RPMI8226 (cell line): ENCODE results near the gene OTOP3.
"Not testable (repeated sequence)": the region's sequence is repeated elsewhere in the genome, so short reads cannot be mapped to it uniquely, and the experiment has no call there.

ENCODE experiments used
- DNase-seq: peaks from one replicate; pipeline ENCODE4 v3.0.0-alpha.2; 2015

Gene OTOP3, protein sequence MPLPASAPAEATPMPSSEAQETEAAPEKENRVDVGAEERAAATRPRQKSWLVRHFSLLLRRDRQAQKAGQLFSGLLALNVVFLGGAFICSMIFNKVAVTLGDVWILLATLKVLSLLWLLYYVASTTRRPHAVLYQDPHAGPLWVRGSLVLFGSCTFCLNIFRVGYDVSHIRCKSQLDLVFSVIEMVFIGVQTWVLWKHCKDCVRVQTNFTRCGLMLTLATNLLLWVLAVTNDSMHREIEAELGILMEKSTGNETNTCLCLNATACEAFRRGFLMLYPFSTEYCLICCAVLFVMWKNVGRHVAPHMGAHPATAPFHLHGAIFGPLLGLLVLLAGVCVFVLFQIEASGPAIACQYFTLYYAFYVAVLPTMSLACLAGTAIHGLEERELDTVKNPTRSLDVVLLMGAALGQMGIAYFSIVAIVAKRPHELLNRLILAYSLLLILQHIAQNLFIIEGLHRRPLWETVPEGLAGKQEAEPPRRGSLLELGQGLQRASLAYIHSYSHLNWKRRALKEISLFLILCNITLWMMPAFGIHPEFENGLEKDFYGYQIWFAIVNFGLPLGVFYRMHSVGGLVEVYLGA

DNA sequence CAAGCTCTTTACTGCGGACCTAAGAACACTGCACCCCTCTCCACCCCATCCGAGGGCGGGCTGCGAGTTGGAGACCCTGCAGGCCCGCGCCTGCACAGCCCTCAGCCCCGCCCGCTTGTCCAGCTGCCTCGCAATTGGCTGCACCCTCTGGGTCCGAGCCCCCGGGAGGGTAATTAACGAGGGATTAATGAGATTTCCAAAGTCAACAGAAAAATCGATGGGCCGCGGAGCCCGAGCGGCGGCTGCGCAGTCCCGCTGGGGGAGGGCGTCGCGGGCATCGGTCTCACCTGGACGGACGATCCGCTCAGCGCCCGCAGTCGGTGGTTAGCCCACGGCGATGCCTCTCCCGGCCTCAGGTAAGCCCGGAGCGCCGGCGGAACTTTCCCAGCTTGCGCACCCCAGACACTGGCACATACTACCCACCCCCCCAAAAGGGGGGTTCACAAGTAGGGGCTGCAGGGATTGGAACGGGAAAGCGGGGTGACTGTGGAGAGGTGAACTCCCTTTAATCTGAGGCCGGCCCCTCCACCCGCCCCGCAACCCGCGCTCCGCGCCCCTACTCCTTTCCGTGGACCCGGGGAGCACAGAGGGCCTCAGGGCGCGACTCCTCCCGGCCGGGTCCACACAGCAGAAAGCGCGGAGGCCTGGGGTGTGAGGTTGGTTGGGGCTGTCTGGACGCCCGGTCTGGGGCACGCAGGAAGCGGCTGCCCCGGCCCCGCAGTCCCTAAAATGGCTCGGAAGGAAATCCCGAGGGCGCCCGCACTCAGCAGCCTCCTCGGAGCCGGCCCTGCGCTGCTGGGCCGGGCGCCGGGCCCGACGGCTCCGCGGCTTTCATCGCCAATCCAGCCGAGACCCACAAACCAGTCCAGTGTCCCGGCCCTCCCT, at the start of gene OTOP3:
TSS of gene OTOP3 (plus strand) at position 314 of the 885 bp plus-strand sequence. CDS start at position 338, 24 bp downstream.
- no peak for DNase-seq

DNA sequence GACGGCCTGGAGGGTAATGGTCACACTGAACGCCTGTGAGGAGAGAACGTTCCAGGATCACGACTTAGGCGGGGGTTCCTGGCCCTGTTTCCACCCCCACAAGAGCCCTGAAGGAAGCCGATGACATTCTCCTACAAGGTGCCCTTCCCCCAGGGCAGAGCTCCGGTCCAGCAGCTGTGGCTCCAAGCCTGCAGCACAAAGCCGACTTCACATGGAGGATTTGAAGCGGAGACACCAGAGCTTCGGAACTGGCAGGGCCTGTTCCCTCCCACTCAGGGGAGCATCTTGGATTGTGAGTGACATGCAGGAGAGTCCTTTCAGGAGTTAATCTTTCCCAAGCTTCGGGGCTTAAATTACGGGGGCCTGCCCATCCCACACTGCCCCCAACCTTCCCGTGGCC, 47.2 kb upstream of the OTOP3 start:
- DNase-seq: no peak

DNA sequence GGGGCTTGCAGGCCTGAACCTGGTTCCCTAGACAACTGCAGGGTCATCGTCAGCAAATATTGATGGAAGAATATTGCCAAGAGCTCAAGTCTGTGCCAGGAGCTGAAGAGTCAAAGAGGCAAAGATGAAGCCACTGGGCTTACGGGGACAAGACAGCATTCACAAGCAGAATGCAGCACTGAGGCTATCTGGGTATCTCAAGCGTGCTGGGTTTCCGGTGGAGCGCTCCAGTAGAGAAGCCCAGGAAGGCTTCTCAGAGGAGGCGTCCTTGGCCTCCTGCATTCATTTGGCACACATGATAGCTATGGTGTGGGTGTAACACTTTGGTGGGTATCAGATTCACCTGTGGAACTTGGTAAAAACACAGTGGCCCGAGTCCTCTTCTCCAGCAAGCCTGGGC, 45.1 kb upstream of the OTOP3 start:
- no peak for DNase-seq

DNA sequence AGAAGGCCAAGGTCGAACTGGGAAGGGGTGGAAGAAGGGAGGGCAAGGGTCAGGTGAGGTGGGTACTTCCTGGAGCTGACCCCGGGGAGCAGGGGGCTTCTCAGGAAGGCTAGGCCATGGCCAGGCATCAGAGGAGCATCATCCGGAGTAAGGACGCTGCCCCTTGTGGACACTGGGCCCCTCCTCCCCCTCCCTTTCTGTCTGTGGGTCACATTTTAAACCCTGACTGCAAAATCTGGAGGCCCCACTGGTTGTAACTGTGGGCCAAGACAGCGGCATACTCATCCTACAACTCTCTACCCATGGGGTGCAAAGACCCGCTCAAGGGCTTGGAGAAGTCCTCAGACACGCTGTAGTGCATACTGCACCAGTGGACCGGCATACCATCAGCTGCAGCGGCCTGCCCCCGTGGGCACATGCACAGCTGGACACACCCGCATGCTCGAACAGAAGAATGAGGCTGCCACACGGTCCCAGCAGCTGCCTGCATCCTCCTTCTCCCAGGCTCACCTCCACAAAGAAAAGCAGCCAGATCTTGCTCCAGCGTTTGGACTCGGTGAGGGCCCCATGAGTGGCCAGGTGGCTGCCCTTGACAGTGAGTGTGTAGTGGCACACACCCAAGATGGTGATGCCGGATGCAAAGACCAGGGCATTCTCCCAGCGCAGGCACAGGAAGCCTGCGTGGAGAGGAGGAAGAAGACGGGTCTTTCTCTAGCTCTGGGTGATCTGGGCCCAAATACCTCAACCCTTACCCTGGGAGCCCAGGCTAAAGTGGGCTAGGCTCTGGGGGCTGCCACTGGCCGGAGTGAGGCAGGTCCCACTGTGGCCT, 43.5 kb upstream of the OTOP3 start:
- DNase-seq: no peak

DNA sequence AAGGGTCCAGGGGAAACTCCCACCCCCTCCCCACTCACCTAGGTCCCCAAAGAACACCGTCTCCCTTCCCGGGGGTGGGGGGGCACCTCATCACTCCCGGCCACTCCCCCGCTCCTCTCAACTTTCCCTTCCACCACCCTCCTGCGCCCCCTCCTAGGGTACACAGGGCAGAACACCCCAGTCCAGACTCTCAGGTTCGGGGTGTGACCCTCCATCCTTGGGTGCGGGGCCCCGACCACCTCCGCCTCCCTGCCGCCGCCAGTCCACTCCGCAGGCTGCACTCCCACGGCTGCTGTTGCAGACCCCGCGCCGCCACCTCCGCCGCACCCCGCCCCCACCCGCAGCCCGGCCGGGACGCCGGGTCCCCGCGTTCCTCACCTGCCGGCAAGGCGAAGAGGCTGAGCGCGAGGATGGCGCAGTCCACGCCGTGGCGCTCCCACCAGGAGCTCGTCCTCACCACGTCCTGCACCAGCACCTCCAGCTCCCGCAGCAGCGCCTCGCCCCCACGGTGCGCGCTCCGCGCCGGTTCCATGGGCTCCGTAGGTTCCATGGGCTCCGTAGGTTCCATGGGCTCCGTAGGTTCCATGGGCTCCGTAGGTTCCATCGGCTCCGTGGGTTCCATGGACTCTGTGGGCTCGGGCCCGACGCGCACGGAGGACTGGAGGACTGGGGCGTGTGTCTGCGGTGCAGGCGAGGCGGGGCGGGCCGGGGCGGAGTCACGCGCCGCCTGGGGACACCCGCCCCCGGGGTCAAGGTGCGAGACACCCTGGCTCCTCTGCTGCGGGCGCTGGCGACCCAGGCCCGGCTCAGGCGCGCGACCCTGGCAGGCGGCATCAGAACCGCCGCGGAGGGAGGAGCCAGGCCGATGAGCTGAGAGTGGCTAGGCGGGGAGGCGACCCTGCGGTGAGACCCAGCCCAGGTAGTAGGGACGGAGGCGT, 42.5 kb upstream of the OTOP3 start, which contains the start of gene FADS6:
TSS of gene FADS6 (minus strand) at position 660 of the 938 bp plus-strand sequence. CDS start at position 622, 38 bp downstream.
- no peak for DNase-seq

DNA sequence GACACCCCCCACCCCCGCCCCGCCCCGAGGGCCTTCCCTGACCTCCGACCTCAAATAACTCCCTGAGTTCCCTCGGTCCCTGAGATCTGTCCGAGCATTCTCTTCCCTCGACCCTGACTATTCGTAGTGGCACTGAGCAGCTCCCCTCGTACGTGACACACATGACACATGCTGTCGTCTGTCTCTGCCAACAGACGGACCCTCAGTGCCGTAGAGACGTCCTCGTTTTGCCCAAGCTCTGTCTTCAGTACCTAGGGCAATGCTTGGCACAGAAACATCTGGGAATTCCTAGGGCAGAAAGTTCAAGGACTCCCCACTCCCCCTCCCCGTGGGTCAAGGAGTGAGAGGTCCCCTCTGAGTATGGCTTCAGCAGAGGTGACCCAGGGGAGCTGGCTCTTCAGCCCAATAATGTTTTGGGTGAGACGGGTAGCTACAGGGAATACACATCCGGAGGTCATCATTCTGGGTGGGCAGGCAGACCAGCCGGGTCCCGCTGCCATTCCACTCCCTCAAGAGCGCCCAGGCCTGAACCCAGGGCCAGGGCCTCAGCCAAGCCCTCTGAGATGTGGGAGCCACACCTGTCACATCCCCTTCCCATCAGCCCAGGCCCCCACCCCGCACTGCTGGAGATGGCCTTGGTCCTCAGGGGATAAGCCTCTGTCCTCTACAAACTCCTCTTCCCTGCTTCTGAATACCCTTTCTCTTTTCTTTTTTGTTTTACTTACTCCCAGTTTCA, 41.6 kb upstream of the OTOP3 start:
- no peak for DNase-seq

DNA sequence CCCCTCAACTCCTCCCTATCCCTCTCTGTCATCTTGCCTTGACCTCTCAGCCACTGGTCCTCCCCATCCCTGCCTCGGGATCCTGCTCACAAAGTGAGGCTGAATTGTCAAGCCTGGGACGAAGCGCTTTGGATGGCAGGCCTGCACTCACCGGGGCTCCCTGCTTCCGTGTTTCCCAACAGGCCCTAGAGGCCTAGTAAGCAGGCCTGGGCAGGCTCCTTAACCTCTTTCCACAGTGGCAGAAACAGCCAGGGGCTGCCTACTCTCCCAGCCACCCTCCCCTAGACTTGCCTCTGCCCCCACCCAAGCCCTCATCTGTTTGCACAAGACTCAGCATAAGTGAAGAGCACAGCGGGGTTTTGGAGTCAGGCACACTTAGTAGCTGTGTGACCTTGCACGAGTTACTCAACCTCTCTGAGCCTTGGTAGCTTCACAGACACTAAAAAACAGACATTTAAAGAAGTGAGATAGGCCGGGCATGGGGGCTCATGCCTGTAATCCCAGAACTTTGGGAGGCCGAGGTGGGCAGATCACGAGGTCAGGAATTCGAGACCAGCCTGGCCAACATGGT, 37.2 kb upstream of the OTOP3 start:
- no peak for DNase-seq

DNA sequence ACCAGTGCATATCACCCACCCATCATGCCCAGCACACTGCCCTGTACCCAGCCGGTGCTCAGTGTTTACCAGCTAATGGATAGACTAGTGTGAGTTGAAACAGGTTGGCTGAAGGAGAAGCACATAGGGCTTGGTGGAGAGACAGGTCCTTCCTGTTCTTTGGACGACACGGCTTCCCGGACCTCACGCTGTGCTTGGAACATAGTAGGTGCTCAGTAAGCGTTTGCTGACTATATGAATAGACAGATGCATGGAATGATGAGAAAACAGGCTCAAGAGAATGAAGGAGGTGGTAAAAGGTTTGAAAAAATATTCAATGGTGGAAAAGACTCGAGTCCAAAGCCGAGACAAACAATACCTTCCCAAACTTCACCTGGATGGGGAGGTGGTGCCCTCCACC, 35.5 kb upstream of the OTOP3 start:
- DNase-seq: no peak

DNA sequence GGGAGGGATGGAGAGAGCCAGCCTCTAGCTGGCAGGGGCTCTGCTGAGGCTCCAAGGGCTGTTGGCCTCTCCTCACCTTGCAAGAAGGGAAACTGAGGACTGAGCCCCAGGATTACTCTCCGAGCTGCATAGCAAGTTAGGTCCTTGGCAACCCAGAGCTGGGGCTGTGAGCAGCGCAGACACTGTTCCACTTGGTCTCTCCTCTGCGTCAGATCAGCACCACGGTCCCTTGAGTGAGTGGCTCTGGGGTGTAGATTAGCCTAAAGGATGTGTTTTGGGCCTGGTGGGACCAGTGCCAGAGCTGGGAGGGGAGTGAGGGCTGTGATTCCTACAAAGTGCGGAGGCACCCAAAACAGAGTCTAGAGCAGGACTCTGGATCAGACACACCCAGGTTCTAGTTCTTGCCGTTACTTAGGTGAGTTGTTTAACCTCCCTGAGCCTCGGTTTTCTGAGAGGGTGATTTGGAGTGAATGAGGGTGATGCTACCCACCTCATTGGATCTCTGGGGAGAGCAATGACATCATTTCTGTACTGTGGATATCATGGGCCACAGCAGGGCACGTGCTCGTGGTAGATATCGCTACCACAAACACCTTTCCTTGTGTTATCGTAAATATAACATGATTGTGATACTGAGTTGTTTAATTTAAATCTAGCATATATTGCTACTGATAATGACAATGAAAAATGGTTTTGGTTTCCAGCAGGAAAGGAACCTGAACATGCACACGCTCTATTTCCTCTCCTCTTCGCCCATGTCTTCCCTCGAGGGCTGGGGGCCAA, 34.2 kb upstream of the OTOP3 start:
- no peak for DNase-seq

DNA sequence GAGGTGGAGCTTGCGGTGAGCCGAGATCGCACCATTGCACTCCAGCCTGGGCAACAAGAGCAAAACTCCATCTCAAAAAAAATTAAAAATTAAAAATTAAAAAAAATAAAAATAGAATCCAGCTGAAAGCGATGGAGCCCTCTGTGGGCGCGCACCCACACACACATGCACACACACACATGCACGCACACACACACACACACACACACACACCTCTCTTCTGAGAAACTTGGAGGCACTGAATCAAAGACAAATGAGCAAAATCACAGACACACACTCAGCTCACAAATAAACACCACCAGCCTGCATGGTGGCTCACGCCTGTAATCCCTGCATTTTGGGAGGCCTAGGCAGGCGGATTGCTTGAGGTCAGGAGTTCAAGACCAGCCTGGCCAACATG, 32.7 kb upstream of the OTOP3 start:
- no peak for DNase-seq

DNA sequence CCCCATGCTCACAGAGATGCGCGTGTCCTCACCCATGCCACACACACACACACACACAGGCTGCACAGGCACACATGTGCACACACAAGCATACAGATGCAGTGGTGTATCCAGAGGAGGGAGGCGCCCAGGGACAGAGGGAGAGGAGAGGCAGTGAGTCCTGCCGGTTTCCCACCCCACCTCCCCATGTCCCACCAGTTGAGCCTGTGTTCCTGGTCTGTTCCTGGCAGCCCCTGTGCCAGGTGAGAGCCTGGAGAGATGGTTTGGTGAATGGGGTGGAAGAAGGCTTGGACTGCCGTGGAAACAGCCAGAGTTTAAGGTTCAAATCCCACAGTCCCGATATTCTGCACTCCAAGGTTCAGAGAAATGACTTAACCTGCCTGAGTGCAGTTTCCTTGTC, 32.0 kb upstream of the OTOP3 start:
- DNase-seq: no peak

DNA sequence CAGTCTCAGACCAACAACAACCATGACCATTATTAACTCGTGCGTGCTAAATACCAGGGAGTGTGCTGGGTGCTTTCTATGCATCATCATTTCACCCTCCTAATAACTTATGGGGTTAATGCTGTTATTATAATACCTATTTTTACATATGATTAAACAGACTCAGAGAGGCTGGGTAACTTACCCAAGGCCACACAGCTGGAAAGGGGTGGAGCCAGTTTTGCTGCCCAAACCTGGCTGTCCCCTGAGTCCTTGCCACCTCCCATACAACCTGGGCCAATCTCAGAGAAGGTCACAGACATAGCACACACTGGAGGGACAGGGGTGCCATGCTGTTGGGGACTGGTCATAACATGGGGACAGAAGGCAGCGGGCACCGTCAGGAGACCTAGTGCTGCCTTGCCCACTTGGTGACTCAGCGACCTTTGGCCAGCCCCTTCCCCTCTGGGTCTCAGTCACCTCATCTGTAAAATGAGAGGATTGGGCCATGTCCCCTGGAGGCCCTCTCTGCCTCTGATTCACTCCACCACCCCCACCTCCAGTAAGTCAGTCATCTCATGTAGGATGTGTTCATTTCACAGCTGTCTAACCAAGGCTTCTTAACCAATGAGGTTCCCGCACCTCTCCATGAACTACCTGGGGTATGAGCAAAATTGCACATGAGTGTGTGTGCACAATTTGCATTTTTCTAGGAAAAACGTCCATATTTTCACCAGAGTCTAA, 30.9 kb upstream of the OTOP3 start:
- DNase-seq: no peak

DNA sequence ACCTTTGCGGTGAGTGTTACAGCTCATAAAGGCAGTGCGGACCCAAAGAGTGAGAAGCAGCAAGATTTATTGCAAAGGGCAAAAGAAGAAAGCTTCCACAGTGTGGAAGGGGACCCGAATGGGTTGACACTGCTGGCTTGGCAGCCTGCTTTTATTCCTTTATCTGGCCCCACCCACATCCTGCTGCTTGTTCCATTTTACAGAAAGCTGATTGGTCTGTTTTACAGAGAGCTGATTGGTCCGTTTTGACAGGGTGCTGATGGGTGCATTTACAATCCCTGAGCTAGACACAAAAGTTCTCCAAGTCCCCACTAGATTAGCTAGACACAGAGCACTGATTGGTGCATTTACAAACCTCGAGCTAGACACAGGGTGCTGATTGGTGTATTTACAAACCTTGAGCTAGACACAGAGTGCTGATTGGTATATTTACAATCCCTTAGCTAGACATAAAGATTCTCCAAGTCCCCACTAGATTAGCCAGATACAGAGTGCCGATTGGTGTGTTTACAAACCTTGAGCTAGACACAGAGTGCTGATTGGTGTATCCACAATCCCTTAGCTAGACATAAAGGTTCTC, 29.4 kb upstream of the OTOP3 start:
- DNase-seq: not testable (repeated sequence)

DNA sequence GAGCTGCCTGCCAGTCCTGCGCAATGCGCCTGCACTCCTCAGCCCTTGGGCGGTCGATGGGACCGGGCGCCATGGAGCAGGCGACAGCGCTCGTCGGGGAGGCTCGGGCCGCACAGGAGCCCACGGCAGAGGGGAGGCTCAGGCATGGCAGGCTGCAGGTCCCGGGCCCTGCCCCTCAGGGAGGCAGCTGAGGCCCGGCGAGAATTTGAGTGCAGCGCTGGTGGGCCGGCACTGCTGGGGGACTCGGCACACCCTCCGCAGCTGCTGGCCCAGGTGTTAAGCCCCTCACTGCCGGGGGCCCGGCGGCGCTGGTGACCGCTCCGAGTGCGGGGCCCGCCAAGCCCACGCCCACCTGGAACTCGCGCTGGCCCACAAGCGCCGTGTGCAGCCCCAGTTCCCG, 28.7 kb upstream of the OTOP3 start:
- DNase-seq: no peak

DNA sequence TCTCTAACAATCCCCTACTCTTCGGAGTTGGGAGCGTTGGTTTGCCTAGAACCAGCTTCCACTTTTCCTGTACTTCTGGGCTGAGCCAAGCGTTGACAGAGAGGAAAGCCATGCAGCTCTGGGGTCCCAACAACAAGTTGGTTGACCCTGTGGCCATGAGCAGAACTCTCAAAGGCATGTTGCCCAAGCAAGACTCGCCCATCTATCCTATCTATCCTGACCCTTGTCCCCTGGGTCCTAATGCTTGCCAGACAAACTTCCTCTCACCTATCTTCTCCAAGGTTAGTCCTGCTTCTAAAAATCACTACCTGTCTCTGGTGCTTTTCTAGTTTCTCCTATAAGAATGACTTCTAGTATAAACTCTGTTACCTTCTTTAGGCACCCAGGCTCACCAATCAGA, 26.6 kb upstream of the OTOP3 start:
- DNase-seq: not testable (repeated sequence)

DNA sequence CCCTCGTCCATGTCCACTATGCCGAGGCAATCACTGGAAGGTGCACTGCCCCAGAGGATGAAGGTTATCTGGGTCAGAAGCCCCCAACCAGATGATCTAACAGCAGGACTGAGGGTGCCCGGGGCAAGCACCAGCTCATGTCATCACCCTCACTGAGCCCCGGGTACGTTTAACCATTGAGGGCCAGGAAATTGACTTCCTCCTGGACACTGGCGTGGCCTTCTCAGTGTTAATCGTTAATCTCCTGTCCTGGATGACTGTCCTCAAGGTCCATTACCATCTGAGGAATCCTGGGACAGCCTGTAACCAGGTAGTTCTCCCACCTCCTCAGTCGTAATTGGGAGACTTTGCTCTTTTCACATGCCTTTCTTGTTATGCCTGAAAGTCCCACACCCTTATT, 24.3 kb upstream of the OTOP3 start:
- DNase-seq: not testable (repeated sequence)

DNA sequence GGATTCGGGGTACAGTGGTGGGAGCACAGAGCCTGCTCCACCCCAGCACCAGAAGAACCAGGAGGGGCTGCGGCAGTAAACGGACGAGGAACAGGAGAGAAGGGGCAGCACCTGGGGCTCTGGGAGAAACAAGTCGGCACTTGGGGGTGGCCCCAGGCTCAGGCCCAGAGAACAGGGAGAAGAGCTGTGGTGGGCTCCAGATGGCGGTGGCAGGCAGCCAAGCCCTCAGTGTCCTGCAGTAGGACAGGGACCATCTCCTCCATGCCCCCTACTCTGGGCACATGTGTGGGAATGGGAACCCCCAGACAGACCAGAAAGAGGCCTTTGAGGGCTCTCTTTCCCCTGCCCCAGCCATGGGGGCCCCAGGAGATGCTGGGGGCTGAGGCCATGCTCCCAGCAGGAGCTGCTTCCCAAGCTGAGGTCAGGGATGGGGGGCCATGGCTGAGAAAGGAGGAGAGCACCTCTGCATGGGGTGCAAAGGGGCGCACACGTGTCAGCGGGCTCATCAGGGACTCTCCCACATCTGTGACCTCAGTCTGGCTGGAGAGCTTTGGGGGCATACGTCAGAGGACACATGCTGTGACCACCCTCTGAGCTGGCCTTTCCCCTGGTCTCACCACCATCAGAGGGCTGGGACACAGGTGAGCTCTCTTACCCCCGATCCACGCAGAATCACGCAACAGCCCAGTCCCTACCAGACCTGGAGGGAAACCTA, 19.4 kb upstream of the OTOP3 start:
- no peak for DNase-seq

DNA sequence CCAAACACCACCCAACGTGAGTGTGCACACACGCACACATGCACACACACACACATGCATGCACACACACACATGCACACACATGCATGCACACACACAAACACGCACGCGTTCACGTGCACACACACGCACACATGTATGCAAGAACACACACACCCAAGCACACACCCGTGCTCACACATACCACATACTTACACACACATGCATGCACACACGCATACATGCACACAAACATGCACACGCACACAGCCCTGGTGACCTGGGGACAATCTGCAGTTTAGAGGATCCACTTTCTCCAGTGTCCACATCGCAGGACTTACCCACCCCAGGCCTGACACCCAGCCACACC, 18.9 kb upstream of the OTOP3 start:
- DNase-seq: no peak
